ENCODE measurements around the gene POLE4. TPM values are rescaled to one million over a fixed set of nuclear protein-coding genes. Genes with fewer than 3 reads are reported as not detected.

Gene POLE4
- total RNA-seq, 1 donor from 2014 or later, result 53.1 TPM

DNA sequence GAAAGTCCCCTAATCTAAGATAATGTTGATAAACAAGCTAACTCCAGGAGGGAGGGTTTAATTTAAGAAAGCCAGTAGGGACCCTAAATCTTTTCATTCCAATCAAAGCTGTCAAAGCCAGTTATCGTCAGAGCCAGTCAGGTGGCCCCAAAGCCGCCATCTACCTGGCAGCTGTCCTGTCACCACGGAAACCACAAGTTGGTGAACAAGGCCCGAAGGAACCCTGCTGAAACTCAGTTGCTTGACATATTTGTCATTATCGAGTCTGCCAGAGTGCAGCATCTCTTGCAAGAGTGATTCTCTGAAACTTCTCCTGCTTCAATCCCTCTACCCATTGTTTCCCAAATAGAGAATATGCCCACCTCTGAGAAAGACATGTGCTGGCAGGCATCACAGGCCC is 30.8 kb upstream of the POLE4 start:
- Mint-ChIP-seq H3K27ac (no peak overlapping the region), H3K9me3 (no peaks in the 10 kb centered on the region), H3K36me3 (ENCODE audit: low read depth) (peaks cover 8% of the 10 kb centered on the region), H3K4me3 (no peak overlapping the region), H3K4me1 (peaks cover 2% of the 10 kb centered on the region), H3K27me3 (no peaks in the 10 kb centered on the region)
- no peak for DNase-seq
- intact Hi-C loops (cut with micrococcal nuclease), result no loop called here

DNA sequence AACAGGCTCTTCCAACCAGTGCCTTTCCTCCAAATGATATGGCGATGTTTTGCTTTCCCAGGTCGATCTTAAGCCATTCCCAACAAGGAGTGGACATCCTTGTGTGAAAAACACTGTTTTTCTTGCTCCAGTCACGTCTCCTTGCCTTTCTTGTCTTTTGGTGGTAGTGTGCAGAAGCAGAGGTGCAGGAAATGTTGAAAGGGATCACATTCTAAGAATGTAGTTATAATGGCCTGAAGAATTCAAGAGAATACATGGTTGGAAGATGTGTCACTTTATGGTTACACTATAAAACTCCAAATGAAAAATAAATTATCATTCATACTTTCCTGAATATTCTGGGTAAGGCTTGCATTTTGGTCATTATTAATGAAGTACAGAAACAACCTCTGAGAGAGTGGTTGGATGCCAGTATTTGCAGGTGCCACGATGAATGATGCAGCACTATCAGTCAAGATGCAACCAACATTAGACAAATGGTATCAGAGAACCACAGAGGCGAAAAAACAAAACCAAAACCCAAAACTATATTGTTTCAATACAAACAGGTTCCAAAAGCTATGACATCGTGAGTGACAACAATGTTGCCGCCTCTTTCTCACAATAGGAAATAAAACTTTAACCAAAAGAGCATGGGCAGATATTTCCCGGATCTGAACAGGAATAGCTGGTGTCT is 27.5 kb upstream of the POLE4 start:
- Mint-ChIP-seq H3K9me3 (no peaks in the 10 kb centered on the region), H3K27ac (no peak overlapping the region), H3K4me1 (peaks cover 2% of the 10 kb centered on the region), H3K4me3 (no peak overlapping the region), H3K27me3 (peaks cover 1% of the 10 kb centered on the region), H3K36me3 (ENCODE audit: low read depth) (peaks cover 8% of the 10 kb centered on the region)
- intact Hi-C loops (cut with micrococcal nuclease), result no loop called here
- DNase-seq, result no peak

DNA sequence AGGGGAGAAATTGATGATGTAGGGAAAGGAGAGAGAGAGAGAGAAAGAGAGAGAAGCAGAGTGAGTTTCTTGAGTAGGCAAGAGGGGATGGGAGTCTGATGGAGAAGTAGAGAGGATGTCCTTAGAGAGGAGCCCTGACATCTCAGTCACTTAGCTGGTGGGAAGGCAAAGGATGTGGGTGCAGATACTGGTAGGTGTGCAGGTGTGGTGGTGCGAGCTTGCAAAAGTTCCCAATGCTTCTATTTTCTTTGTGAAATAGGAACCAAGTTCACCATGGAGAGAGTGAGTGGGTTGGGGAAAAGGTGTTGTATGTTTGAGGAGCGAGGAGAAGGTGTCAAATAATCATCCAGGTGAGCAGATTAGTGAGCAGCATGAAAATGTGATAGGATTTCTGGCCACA is 26.5 kb upstream of the POLE4 start:
- Mint-ChIP-seq H3K4me1 (peaks cover 2% of the 10 kb centered on the region), H3K36me3 (ENCODE audit: low read depth) (peaks cover 8% of the 10 kb centered on the region), H3K27me3 (peaks cover 3% of the 10 kb centered on the region), H3K9me3 (no peaks in the 10 kb centered on the region), H3K4me3 (no peak overlapping the region), H3K27ac (no peak overlapping the region)
- intact Hi-C loops (cut with micrococcal nuclease), result no loop called here
- DNase-seq, result no peak

DNA sequence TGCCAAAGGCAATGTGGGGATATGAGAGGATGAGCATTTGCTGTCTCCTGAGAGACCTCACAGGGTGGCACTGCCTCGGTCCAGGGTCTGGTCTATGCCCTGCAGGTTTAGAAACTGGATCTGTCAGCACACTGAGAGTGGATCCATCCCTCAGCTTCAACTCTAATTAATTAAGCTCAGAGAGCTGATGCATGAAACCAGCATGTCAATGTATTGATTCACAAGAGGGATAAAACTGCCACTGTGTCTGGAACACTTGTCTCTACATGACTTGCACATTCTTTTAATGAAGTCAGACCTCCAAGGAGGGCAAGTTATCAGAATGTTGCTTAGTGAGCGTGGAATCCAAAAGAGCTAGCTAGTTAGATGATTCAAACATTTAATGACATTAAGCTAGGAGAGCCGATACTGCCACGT is 22.5 kb upstream of the POLE4 start:
- H3K9me3 Mint-ChIP-seq, result no peaks in the 10 kb centered on the region
- peaks cover 3% of the 10 kb centered on the region for H3K36me3 Mint-ChIP-seq (ENCODE audit: low read depth)
- peaks cover 2% of the 10 kb centered on the region for H3K4me1 Mint-ChIP-seq
- H3K27ac Mint-ChIP-seq, result no peak overlapping the region
- intact Hi-C loops (cut with micrococcal nuclease), result no loop called here
- peaks cover 7% of the 10 kb centered on the region for H3K27me3 Mint-ChIP-seq
- no peak overlapping the region for H3K4me3 Mint-ChIP-seq
- DNase-seq, result no peak

DNA sequence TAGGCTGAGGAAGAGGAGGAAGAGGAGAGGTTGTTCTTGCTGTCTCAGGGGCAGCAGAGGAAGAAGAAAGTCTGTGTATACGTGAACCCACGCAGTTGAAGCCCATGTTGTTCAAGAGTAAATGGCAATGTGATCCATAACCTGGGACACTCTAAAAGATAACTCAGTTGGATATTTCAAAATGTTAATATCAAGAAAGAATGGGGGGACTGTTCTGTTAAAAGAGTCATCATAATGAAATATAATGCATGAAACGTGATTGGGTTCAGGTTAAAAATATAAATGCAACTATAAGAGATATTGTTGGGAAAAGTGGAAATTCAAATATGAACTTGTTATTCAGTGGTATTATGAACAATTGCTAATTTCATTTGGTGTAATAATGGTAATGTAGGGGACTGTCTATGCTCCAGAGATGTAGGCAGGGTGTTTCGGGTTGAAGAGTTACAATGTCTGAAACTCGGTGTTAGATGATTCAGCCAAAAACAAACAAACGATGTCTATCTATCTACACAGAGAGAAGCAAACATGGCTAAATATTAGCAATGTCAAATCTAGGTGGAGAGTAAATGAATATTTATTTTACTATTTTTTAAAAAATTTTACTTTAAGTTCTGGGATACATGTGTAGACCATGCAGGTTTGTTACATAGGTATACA is 21.1 kb upstream of the POLE4 start:
- H3K4me1 Mint-ChIP-seq, result no peaks in the 10 kb centered on the region
- H3K4me3 Mint-ChIP-seq, result no peak overlapping the region
- no peak for DNase-seq
- no peaks in the 10 kb centered on the region for H3K36me3 Mint-ChIP-seq (ENCODE audit: low read depth)
- peaks cover 9% of the 10 kb centered on the region for H3K27me3 Mint-ChIP-seq
- intact Hi-C loops (cut with micrococcal nuclease), result no loop called here
- no peaks in the 10 kb centered on the region for H3K9me3 Mint-ChIP-seq
- no peak overlapping the region for H3K27ac Mint-ChIP-seq

DNA sequence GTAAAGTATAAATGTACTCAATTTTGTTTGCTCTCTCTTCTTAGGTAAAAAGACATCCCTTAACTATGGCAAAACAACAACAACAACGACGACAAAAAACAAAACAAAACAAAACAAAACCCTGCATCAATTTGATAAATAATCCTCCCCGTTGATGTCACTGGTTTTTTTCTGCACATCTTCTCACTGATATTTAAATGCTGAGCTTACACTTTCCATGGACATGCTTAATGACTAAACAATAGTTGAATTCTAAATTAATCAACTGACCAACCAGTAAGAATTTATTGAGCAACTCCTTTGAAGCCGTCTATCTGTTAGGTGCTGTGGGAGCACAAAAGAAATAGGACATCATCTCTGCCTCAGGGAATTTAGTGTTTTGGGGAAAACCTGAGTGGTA is 20.2 kb upstream of the POLE4 start:
- DNase-seq, result no peak
- H3K27me3 Mint-ChIP-seq, result peaks cover 9% of the 10 kb centered on the region
- no peaks in the 10 kb centered on the region for H3K9me3 Mint-ChIP-seq
- H3K4me3 Mint-ChIP-seq, result no peak overlapping the region
- H3K4me1 Mint-ChIP-seq, result no peaks in the 10 kb centered on the region
- H3K27ac Mint-ChIP-seq, result no peak overlapping the region
- H3K36me3 Mint-ChIP-seq (ENCODE audit: low read depth), result no peaks in the 10 kb centered on the region
- intact Hi-C loops (cut with micrococcal nuclease), result no loop called here

DNA sequence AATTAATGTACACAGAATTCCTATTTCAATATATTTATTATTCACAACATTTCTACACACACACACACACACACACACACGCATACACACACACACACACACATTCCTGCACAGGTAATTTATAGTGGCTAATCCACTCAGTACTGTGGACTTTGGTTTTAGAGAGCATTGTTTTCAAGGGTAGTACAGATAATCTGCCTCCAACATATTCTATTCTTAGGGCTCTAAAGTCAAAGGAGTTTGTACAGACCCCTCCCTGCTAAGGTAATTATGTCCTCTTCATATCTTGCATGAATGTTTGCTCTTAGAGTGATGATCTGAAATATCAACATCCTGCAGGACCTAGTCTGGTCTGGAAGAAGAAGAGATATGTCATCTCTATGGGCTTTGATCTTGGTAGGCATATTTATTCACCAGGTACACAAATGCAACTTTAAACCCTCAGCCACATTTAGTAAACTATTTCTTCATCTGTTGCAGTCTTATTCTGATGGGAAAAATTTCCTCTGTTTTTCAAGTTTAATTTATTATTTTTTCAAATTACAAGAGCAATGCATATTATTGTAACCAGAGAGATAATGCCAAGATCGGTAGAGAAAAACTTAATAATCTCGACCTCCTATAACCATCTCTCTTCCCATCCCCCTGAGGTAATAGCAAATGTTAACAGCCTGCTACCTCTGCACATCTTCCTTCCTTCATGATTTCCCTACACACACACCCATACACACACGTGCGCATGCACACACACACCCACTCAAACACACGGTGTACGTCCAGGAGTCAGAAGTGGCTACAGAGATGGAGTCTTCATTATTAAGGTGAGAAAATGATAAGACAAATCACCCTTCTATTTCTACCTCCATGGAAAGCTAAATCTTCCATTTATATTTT is 18.3 kb upstream of the POLE4 start:
- H3K27ac Mint-ChIP-seq, result no peak overlapping the region
- DNase-seq, result no peak
- no peak overlapping the region for H3K4me3 Mint-ChIP-seq
- intact Hi-C loops (cut with micrococcal nuclease), result no loop called here
- peaks cover 11% of the 10 kb centered on the region for H3K27me3 Mint-ChIP-seq
- H3K36me3 Mint-ChIP-seq (ENCODE audit: low read depth), result peaks cover 3% of the 10 kb centered on the region
- peaks cover 5% of the 10 kb centered on the region for H3K4me1 Mint-ChIP-seq
- H3K9me3 Mint-ChIP-seq, result peaks cover 3% of the 10 kb centered on the region

DNA sequence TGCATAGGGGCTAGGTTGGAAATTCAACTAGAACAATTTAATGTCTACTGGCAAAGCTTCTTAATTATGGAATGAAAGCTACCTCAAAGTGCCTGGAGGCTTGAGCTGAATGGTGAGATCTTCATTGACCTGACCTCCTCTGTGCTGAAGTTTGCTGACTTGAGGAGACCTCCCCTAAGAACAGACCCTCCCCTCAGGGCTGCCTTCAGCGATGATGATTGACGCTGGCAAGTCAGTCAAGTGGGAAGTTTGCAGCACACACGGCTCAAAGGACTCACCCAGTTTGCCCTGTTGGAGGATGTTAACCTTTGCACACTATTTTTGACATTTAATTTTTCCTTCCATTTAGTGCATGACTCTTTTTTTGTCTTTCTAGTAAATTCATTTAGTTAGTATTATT is 17.2 kb upstream of the POLE4 start:
- Mint-ChIP-seq H3K36me3 (ENCODE audit: low read depth) (peaks cover 3% of the 10 kb centered on the region), H3K27me3 (peaks cover 11% of the 10 kb centered on the region), H3K27ac (no peak overlapping the region), H3K4me1 (peaks cover 13% of the 10 kb centered on the region), H3K4me3 (no peak overlapping the region), H3K9me3 (peaks cover 3% of the 10 kb centered on the region)
- intact Hi-C loops (cut with micrococcal nuclease), result no loop called here
- DNase-seq, result no peak

DNA sequence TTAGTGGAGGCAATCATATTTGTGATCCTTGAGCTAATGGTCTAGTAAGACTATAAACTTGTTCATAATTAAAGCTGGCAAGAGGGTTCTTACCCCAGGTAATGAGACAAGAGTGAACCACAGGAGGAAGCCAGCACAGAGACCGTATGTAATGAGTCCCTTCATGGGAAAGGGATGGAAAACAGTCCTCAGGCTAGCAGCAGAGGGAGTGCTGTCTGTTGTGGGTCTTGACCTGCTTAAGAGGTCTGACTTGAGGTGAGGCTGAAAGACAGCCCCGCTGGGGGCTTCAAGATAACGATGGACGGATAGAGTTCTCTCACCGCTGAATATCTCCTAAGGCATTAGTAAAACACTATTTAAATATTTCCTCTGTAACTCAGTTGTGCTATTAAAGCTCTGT is 16.2 kb upstream of the POLE4 start:
- intact Hi-C loops (cut with micrococcal nuclease), result no loop called here
- H3K4me1 Mint-ChIP-seq, result peaks cover 13% of the 10 kb centered on the region
- peaks cover 5% of the 10 kb centered on the region for H3K36me3 Mint-ChIP-seq (ENCODE audit: low read depth)
- H3K4me3 Mint-ChIP-seq, result no peak overlapping the region
- H3K9me3 Mint-ChIP-seq, result peaks cover 3% of the 10 kb centered on the region
- no peak overlapping the region for H3K27ac Mint-ChIP-seq
- no peak for DNase-seq
- peaks cover 7% of the 10 kb centered on the region for H3K27me3 Mint-ChIP-seq

DNA sequence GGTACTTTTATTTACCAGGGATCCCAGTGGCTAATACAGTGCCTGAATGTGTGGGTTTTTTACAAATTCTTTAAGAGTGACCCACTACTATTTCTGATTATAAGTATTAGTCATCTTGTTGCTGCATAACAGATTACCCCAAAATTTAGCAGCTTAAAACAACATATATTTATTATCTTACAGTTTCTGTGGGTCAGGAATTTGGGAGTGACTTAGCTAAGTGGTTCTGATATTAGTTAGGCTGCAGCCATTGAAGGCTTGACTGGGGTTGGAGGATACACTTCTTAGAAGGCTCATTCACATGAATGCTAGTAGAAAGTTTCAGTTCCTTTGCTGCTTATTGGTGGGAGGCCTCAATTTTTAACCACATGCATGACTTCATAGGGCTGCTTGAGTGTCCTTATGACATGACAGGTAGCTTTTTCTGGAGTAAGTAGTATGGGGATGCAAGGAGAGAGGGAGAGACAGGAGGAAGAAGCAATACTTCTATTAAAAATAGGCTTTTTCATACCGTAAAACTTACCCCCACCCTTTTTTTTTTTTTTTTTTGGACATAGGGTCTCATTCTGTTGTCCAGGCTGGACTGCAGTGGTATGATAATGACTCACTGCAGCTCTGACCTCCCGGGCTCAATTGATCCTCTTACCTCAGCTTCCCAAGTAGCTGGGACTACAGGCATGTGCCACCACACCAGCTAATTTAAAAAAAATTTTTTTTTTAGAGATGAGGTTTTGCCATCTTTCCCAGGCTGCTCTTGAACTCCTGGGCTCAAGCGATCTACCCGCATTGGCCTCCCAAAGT is 13.3 kb upstream of the POLE4 start:
- no peak overlapping the region for H3K27ac Mint-ChIP-seq
- no peak for DNase-seq

DNA sequence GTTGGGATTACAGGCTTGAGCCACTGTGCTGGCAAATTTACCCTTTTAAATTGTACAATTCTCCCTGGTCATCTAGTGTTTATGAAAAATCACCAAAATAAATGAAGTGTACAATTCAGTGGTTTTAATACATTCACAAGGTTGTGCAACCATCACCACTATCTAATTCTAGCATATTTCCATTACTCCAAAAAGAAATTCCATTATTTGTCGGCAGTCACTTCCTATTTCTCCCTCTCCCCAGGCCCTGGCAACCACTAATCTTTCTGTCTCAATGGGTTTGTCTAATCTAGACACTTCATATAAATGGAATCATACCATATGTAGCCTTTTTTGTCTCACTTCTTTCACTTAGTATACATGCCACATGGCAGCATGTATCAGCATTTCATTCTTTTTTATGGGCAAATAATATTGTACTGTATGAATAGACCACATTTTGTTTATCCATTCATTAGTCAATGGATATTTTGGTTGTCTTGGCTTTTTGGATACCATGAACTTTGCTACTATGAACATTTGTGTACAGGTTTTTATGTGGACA is 12.6 kb upstream of the POLE4 start:
- Mint-ChIP-seq H3K4me1 (peaks cover 15% of the 10 kb centered on the region), H3K27me3 (peaks cover 5% of the 10 kb centered on the region), H3K9me3 (peaks cover 3% of the 10 kb centered on the region), H3K36me3 (ENCODE audit: low read depth) (peaks cover 7% of the 10 kb centered on the region), H3K4me3 (no peak overlapping the region), H3K27ac (no peak overlapping the region)
- intact Hi-C loops (cut with micrococcal nuclease), result loop anchor here (1.0 kb wide), 1 partner anchor 8 kb away; no protein-coding TSS in a partner anchor
- DNase-seq, result no peak

More for the DNA sequence above, 13.3 kb upstream of the POLE4 start:
- H3K27me3 Mint-ChIP-seq, result peaks cover 5% of the 10 kb centered on the region
- peaks cover 5% of the 10 kb centered on the region for H3K36me3 Mint-ChIP-seq (ENCODE audit: low read depth)
- no peak overlapping the region for H3K4me3 Mint-ChIP-seq
- H3K9me3 Mint-ChIP-seq, result peaks cover 3% of the 10 kb centered on the region
- intact Hi-C loops (cut with micrococcal nuclease), result no loop called here
- H3K4me1 Mint-ChIP-seq, result peaks cover 13% of the 10 kb centered on the region

DNA sequence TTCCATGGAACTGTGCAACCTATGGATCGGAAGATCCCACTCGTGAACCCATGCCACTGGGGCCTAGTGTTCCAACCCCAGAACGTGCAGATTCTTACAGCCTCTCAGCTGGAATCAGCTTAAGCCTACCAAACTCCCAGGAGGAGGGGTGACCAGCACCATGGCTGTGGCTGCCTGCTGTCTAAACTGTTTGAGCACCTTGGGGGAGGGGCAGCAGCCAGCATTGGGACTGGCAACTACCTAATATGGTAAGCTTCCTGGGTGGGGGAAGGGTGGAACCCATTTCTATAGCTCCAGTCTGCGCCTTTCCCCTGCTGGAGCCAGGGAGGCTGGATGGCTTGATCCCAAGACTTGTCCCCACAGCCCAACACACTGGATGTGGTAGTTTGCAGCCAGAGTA is 10.7 kb upstream of the POLE4 start:
- Mint-ChIP-seq H3K27me3 (peaks cover 3% of the 10 kb centered on the region), H3K9me3 (peaks cover 3% of the 10 kb centered on the region), H3K4me3 (no peak overlapping the region), H3K4me1 (peaks cover 15% of the 10 kb centered on the region), H3K27ac (no peak overlapping the region), H3K36me3 (ENCODE audit: low read depth) (peaks cover 13% of the 10 kb centered on the region)
- DNase-seq, result no peak
- intact Hi-C loops (cut with micrococcal nuclease), result no loop called here

DNA sequence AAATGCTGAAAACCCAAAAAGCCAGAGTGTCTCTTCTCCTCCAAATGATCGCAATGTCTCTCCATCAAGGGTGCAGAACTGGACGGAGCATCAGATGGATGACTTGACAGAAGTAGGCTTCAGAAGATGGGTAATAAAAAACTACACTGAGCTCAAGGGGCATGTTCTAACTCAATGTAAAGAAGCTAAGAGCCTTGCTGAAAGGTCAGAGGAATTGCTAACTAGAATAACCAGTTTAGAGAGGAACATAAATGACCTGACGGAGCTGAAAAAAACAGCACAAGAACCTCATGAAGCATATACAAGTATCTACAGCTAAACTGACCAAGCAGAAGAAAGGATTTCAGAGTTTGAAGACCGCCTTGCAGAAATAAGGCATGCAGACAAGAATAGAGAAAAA is 9.7 kb upstream of the POLE4 start:
- Mint-ChIP-seq H3K27ac (no peak overlapping the region), H3K27me3 (no peaks in the 10 kb centered on the region), H3K9me3 (no peaks in the 10 kb centered on the region), H3K4me1 (peaks cover 17% of the 10 kb centered on the region), H3K36me3 (ENCODE audit: low read depth) (peaks cover 14% of the 10 kb centered on the region), H3K4me3 (no peak overlapping the region)
- no peak for DNase-seq
- intact Hi-C loops (cut with micrococcal nuclease), result no loop called here
